SK-N-SH treated with all-trans-retinoic acid at 6 μM for 48 hours (cell line): ENCODE data around the gene KRTAP6-2.

Source experiments
- ARNTL ChIP-seq: fragments of 450-650 bp; formaldehyde crosslinking; IDR thresholded peaks from 2 replicates; pipeline ENCODE4 v1.5.0; 2020; ENCODE audit warnings: low read depth, mild to moderate bottlenecking, moderate library complexity, borderline replicate concordance
- BACH2 ChIP-seq: fragments of 250-450 bp; sonication (Bioruptor Pico); IDR thresholded peaks from 2 replicates; pipeline ENCODE4 v1.9.0; 2021; ENCODE audit warnings: mild to moderate bottlenecking, borderline replicate concordance
- CREB5 ChIP-seq: fragments of 250-450 bp; sonication (Bioruptor Pico); IDR thresholded peaks from 2 replicates; pipeline ENCODE4 v1.5.1; 2020; ENCODE audit warnings: low read depth, mild to moderate bottlenecking, moderate library complexity
- ESRRG ChIP-seq: fragments of 250-450 bp; sonication (Bioruptor Pico); IDR thresholded peaks from 2 replicates; pipeline ENCODE4 v1.6.1; 2021; ENCODE audit warnings: mild to moderate bottlenecking
- OSR1 ChIP-seq: fragments of 250-450 bp; sonication (Bioruptor Pico); IDR thresholded peaks from 2 replicates; pipeline ENCODE4 v1.8.0; 2022; ENCODE audit warnings: moderate library complexity, mild to moderate bottlenecking, inconsistent platforms
- TOX ChIP-seq: fragments of 250-450 bp; sonication (Bioruptor Pico); IDR thresholded peaks from 2 replicates; pipeline ENCODE4 v1.8.0; 2021; ENCODE audit warnings: mild to moderate bottlenecking, moderate library complexity, borderline replicate concordance
- TSHZ2 ChIP-seq: fragments of 250-450 bp; sonication (Bioruptor Pico); IDR thresholded peaks from 2 replicates; pipeline ENCODE4 v1.5.0; 2020; ENCODE audit warnings: mild to moderate bottlenecking, moderate library complexity
- ZNF8 ChIP-seq: fragments of 450-650 bp; formaldehyde crosslinking; IDR thresholded peaks from 2 replicates; pipeline ENCODE4 v1.5.0; 2020; ENCODE audit warnings: mild to moderate bottlenecking, moderate library complexity

GRCh38 chr21:30628109-30628508 lies 29.4 kb upstream of the KRTAP6-2 start:
- TF ChIP-seq TOX (CRISPR knock-in tag) (no peak), ESRRG (CRISPR knock-in tag) (no peak), CREB5 (CRISPR knock-in tag) (no peak), OSR1 (CRISPR knock-in tag) (no peak), ARNTL (no peak), TSHZ2 (CRISPR knock-in tag) (no peak), BACH2 (CRISPR knock-in tag) (no peak), ZNF8 (CRISPR knock-in tag) (no peak)
